SH-SY5Y (cell line): Measurements from ENCODE around the gene TGFBR3.

Source experiments
- GATA2 ChIP-seq: IDR thresholded peaks from 2 replicates; pipeline ENCODE4 v1.6.1; 2011; ENCODE audit warnings: mild to moderate bottlenecking, low read depth, low read length
- GATA3 ChIP-seq: IDR thresholded peaks from 2 replicates; pipeline ENCODE4 v1.6.1; 2011; ENCODE audit warnings: low read depth, mild to moderate bottlenecking, low read length, moderate library complexity

- TF ChIP-seq GATA3: no peak
- TF ChIP-seq GATA2: no peak
Observed at GRCh38 chr1:91821126-91821868, 64.7 kb downstream of the TGFBR3 start.
